Liver (tissue), 9 donors: Measurements from ENCODE around the gene SNHG17. TPM values are rescaled to one million over a fixed set of nuclear protein-coding genes. Genes with fewer than 3 reads are reported as not detected.

Experiments used
- DNase-seq: peaks from one replicate; pipeline ENCODE4 v3.0.0-alpha.2; 2017; ENCODE audit warnings: low spot score
- H3K27ac ChIP-seq, 2 donors: one replicate each; pipeline ENCODE4 v1.7.0; 2013; ENCODE audit warnings: inconsistent platforms in 2 of 2, low read length in 2 of 2, control low read depth in 1 of 2, low read depth in 1 of 2, mild to moderate bottlenecking in 1 of 2
- H3K27me3 ChIP-seq, 4 donors: one replicate each; pipeline versions ENCODE4 v1.6.1 to v1.7.0; 2013; ENCODE audit warnings: low read length in 3 of 4, inconsistent platforms in 1 of 4, mild to moderate bottlenecking in 1 of 4, moderate library complexity in 1 of 4; ENCODE audit not compliant: control insufficient read depth in 4 of 4, insufficient read depth in 4 of 4
- H3K36me3 ChIP-seq, 4 donors: one replicate each; pipeline versions ENCODE4 v1.6.1 to v1.7.0; 2013; ENCODE audit warnings: low read length in 3 of 4, mild to moderate bottlenecking in 3 of 4, low read depth in 1 of 4, moderate library complexity in 1 of 4; ENCODE audit not compliant: control insufficient read depth in 4 of 4, insufficient read depth in 3 of 4
- H3K4me1 ChIP-seq, 4 donors: one replicate each; pipeline versions ENCODE4 v1.6.1 to v1.7.0; 2013; ENCODE audit warnings: low read length in 3 of 4, mild to moderate bottlenecking in 3 of 4, moderate library complexity in 1 of 4; ENCODE audit not compliant: control insufficient read depth in 4 of 4, insufficient read depth in 4 of 4
- H3K4me3 ChIP-seq, 3 donors: one replicate each; pipeline versions ENCODE4 v1.6.1 to v1.7.0; 2013; ENCODE audit warnings: low read length in 3 of 3, control low read depth in 1 of 3, low read depth in 1 of 3, mild to moderate bottlenecking in 1 of 3
- H3K9ac ChIP-seq, 2 donors: one replicate each; pipeline ENCODE4 v1.7.0; 2013; ENCODE audit warnings: low read length in 2 of 2, mild to moderate bottlenecking in 2 of 2, moderate library complexity in 2 of 2, control low read depth in 1 of 2, low read depth in 1 of 2
- H3K9me3 ChIP-seq, 4 donors: one replicate each; pipeline versions ENCODE4 v1.6.1 to v1.7.0; 2013; ENCODE audit warnings: low read length in 3 of 4; ENCODE audit not compliant: control insufficient read depth in 4 of 4
- ATF3 ChIP-seq: IDR thresholded peaks from 2 replicates; pipeline ENCODE4 v1.6.1; 2016; ENCODE audit warnings: antibody characterized with exemption
- EGR1 ChIP-seq, 2 donors: IDR thresholded peaks; 2 replicates each; pipeline ENCODE4 v1.6.1; 2016 to 2018; ENCODE audit warnings: antibody characterized with exemption in 2 of 2, low read depth in 2 of 2
- FOXA1 ChIP-seq: IDR thresholded peaks from 2 replicates; pipeline ENCODE4 v1.6.1; 2016; ENCODE audit warnings: antibody characterized with exemption
- FOXA2 ChIP-seq: IDR thresholded peaks from 2 replicates; pipeline ENCODE4 v1.6.1; 2016; ENCODE audit warnings: antibody characterized with exemption
- GABPA ChIP-seq, 2 donors: IDR thresholded peaks in 1 of 2; conservative IDR thresholded peaks in 1 of 2; 2 replicates each; pipeline ENCODE4 v1.6.1; 2016; ENCODE audit warnings: antibody characterized with exemption in 2 of 2, mild to moderate bottlenecking in 1 of 2, moderate library complexity in 1 of 2
- HNF4A ChIP-seq, 2 donors: conservative IDR thresholded peaks; 2 replicates each; pipeline ENCODE4 v1.6.1; 2016; ENCODE audit warnings: antibody characterized with exemption in 2 of 2, mild to moderate bottlenecking in 2 of 2
- HNF4G ChIP-seq: IDR thresholded peaks from 2 replicates; pipeline ENCODE4 v1.6.1; 2016; ENCODE audit warnings: antibody characterized with exemption
- JUND ChIP-seq, 2 donors: IDR thresholded peaks; 2 replicates each; pipeline ENCODE4 v1.6.1; 2016; ENCODE audit warnings: antibody characterized with exemption in 2 of 2
- NR2F2 ChIP-seq: IDR thresholded peaks from 2 replicates; pipeline ENCODE4 v1.6.1; 2016; ENCODE audit warnings: antibody characterized with exemption
- RAD21 ChIP-seq, 2 donors: IDR thresholded peaks; 2 replicates each; pipeline ENCODE4 v1.6.1; 2016; ENCODE audit warnings: antibody characterized with exemption in 2 of 2, mild to moderate bottlenecking in 2 of 2
- RXRA ChIP-seq, 2 donors: IDR thresholded peaks; 2 replicates each; pipeline ENCODE4 v1.6.1; 2017 to 2018; ENCODE audit warnings: antibody characterized with exemption in 2 of 2, mild to moderate bottlenecking in 1 of 2
- SP1 ChIP-seq: IDR thresholded peaks from 2 replicates; pipeline ENCODE4 v1.6.1; 2018; ENCODE audit warnings: antibody characterized with exemption, mild to moderate bottlenecking
- TAF1 ChIP-seq: conservative IDR thresholded peaks from 2 replicates; pipeline ENCODE4 v1.6.1; 2016; ENCODE audit warnings: antibody characterized with exemption, mild to moderate bottlenecking
- YY1 ChIP-seq: IDR thresholded peaks from 2 replicates; pipeline ENCODE4 v1.6.1; 2016; ENCODE audit warnings: antibody characterized with exemption, mild to moderate bottlenecking
- WGBS: extraction: QIAGEN DNeasy Blood & Tissue Kit; methylation state at CpG from one replicate; pipeline ENCODE4 v1.1.7; 2013; 5-methylcytosine and 5-hydroxymethylcytosine counted together
- polyA plus RNA-seq, 2 donors: library from polyadenylated mRNA; stranded (reverse) in 1 of 2; unstranded in 1 of 2; fragments of 200-250 nt in 1 of 2; fragments of >200 nt in 1 of 2; fragmentation: Nextera tagmentation in 1 of 2; extraction: Ambion mirVana in 1 of 2; gene quantifications; one replicate each; pipeline versions ENCODE4 v1.2.1 to v1.2.3, GENCODE V29; 2013 to 2015
- total RNA-seq, 2 donors: library from RNA; depleted of rRNA; stranded (reverse); fragments of >200 nt; gene quantifications; one replicate each; pipeline ENCODE4 v1.2.3, GENCODE V29; 2014
- TF ChIP-seq, protein P1 (sequence below): IDR thresholded peaks from 2 replicates; pipeline ENCODE4 v1.6.1; 2016; ENCODE audit warnings: antibody characterized with exemption
- TF ChIP-seq, protein P2 (sequence below): fragments of 150-350 bp; IDR thresholded peaks from 2 replicates; pipeline ENCODE4 v1.5.1; 2017; ENCODE audit warnings: improper control_type of control experiment, low read depth, low read length; ENCODE audit not compliant: missing input control
- TF ChIP-seq, protein P3 (sequence below): IDR thresholded peaks from 2 replicates; pipeline ENCODE4 v1.6.1; 2016; ENCODE audit warnings: antibody characterized with exemption, mild to moderate bottlenecking
- TF ChIP-seq, protein P4 (sequence below): IDR thresholded peaks from 2 replicates; pipeline ENCODE4 v1.6.1; 2016; ENCODE audit warnings: antibody characterized with exemption
- donor health status: healthy.
- donor health status: healthy.
- donor health status: healthy.
- donor health status: healthy.
- donor health status: healthy.

The SNHG17 gene
- 1 to 10 TPM; 6.3 to 9.2 TPM for total RNA-seq
- polyA plus RNA-seq = 10 to 100 TPM; 18.9 to 24.6 TPM

GRCh38 chr20:38434770-38435554 is at the start of gene SNHG17:
TSS of gene SNHG17 (minus strand) at chr20:38435328.
- peak within 1 kb of the TSS; percentile 79 to 81 for H3K27ac ChIP-seq
- peak within 1 kb of the TSS; percentile 75 to 95 for H3K9ac ChIP-seq
- H3K36me3 ChIP-seq = peaks cover 7 to 27% (median 24%) of the 10 kb centered on the region in 4 donors
- peaks cover 0 to 26% (median 11%) of the 10 kb centered on the region in 4 donors for H3K4me1 ChIP-seq
- H3K27me3 ChIP-seq = no peaks in the 10 kb centered on the region
- TF ChIP-seq NR2F2 (no peak), TAF1 (peak; percentile 90), SP1 (peak; percentile 65), HNF4A (conservative IDR thresholded peaks at IDR 0.05) (peak; percentile 6 to 21), HNF4G (no peak), JUND (IDR thresholded peaks at IDR 0.05) (no peak), EGR1 (IDR thresholded peaks at IDR 0.05; ENCODE audit: low read depth in 2 of 2) (peak; percentile 38 to 62), GABPA (IDR thresholded peaks at IDR 0.05 in 1 of 2, conservative IDR thresholded peaks at IDR 0.05 in 1 of 2) (peak in 1 of 2 donors; percentile 94), ATF3 (no peak), FOXA2 (no peak), YY1 (peak; percentile 87), RAD21 (IDR thresholded peaks at IDR 0.05) (peak; percentile 67 to 77), FOXA1 (peak; percentile 61), RXRA (IDR thresholded peaks at IDR 0.05) (peak; percentile 39 to 41)
- TF ChIP-seq, protein P1, sequence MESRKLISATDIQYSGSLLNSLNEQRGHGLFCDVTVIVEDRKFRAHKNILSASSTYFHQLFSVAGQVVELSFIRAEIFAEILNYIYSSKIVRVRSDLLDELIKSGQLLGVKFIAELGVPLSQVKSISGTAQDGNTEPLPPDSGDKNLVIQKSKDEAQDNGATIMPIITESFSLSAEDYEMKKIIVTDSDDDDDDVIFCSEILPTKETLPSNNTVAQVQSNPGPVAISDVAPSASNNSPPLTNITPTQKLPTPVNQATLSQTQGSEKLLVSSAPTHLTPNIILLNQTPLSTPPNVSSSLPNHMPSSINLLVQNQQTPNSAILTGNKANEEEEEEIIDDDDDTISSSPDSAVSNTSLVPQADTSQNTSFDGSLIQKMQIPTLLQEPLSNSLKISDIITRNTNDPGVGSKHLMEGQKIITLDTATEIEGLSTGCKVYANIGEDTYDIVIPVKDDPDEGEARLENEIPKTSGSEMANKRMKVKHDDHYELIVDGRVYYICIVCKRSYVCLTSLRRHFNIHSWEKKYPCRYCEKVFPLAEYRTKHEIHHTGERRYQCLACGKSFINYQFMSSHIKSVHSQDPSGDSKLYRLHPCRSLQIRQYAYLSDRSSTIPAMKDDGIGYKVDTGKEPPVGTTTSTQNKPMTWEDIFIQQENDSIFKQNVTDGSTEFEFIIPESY = no peak
- TF ChIP-seq, protein P2, sequence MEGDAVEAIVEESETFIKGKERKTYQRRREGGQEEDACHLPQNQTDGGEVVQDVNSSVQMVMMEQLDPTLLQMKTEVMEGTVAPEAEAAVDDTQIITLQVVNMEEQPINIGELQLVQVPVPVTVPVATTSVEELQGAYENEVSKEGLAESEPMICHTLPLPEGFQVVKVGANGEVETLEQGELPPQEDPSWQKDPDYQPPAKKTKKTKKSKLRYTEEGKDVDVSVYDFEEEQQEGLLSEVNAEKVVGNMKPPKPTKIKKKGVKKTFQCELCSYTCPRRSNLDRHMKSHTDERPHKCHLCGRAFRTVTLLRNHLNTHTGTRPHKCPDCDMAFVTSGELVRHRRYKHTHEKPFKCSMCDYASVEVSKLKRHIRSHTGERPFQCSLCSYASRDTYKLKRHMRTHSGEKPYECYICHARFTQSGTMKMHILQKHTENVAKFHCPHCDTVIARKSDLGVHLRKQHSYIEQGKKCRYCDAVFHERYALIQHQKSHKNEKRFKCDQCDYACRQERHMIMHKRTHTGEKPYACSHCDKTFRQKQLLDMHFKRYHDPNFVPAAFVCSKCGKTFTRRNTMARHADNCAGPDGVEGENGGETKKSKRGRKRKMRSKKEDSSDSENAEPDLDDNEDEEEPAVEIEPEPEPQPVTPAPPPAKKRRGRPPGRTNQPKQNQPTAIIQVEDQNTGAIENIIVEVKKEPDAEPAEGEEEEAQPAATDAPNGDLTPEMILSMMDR = peak; percentile 100
- TF ChIP-seq, protein P3, sequence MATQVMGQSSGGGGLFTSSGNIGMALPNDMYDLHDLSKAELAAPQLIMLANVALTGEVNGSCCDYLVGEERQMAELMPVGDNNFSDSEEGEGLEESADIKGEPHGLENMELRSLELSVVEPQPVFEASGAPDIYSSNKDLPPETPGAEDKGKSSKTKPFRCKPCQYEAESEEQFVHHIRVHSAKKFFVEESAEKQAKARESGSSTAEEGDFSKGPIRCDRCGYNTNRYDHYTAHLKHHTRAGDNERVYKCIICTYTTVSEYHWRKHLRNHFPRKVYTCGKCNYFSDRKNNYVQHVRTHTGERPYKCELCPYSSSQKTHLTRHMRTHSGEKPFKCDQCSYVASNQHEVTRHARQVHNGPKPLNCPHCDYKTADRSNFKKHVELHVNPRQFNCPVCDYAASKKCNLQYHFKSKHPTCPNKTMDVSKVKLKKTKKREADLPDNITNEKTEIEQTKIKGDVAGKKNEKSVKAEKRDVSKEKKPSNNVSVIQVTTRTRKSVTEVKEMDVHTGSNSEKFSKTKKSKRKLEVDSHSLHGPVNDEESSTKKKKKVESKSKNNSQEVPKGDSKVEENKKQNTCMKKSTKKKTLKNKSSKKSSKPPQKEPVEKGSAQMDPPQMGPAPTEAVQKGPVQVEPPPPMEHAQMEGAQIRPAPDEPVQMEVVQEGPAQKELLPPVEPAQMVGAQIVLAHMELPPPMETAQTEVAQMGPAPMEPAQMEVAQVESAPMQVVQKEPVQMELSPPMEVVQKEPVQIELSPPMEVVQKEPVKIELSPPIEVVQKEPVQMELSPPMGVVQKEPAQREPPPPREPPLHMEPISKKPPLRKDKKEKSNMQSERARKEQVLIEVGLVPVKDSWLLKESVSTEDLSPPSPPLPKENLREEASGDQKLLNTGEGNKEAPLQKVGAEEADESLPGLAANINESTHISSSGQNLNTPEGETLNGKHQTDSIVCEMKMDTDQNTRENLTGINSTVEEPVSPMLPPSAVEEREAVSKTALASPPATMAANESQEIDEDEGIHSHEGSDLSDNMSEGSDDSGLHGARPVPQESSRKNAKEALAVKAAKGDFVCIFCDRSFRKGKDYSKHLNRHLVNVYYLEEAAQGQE = peak; percentile 78
- TF ChIP-seq, protein P4, sequence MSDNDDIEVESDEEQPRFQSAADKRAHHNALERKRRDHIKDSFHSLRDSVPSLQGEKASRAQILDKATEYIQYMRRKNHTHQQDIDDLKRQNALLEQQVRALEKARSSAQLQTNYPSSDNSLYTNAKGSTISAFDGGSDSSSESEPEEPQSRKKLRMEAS = peak; percentile 98
- H3K9me3 ChIP-seq = no peaks in the 10 kb centered on the region
- peak; percentile 95 for DNase-seq
- H3K4me3 ChIP-seq = peak within 1 kb of the TSS; percentile 74 to 91 (median 88)
- under 1% methylated on average over 65 of the region's 65 CpGs for WGBS
